ENCODE results near the gene NRROS. TPM values are rescaled to one million over a fixed set of nuclear protein-coding genes. Genes with fewer than 3 reads are reported as not detected.

Gene NRROS
- total RNA-seq, 2 donors from 2014 or later, result 0.66 to 1.8 TPM

GRCh38 chr3:196688349-196688748 lies 48.9 kb downstream of the NRROS start:
- H3K9me3 ChIP-seq, result no peaks in the 10 kb centered on the region

GRCh38 chr3:196689941-196690660 lies 50.6 kb downstream of the NRROS start:
- Histone ChIP-seq H3K27ac (no peak overlapping the region), H3K4me3 (no peak overlapping the region), H3K4me1 (no peaks in the 10 kb centered on the region), H3K36me3 (replicated peaks in 1 of 2; ENCODE audit: insufficient read depth in 1 of 2, low read depth in 2 of 2) (no peaks in the 10 kb centered on the region), H3K9me3 (no peaks in the 10 kb centered on the region), H3K27me3 (no peaks in the 10 kb centered on the region)
- ATAC-seq (no peak), DNase-seq (no peak)
- 73 to 78% methylated on average over 14 to 17 of the region's 17 CpGs for WGBS, 2 donors
- no peak for TF ChIP-seq POLR2A (IDR thresholded peaks at IDR 0.05)
- TF ChIP-seq, protein P1, sequence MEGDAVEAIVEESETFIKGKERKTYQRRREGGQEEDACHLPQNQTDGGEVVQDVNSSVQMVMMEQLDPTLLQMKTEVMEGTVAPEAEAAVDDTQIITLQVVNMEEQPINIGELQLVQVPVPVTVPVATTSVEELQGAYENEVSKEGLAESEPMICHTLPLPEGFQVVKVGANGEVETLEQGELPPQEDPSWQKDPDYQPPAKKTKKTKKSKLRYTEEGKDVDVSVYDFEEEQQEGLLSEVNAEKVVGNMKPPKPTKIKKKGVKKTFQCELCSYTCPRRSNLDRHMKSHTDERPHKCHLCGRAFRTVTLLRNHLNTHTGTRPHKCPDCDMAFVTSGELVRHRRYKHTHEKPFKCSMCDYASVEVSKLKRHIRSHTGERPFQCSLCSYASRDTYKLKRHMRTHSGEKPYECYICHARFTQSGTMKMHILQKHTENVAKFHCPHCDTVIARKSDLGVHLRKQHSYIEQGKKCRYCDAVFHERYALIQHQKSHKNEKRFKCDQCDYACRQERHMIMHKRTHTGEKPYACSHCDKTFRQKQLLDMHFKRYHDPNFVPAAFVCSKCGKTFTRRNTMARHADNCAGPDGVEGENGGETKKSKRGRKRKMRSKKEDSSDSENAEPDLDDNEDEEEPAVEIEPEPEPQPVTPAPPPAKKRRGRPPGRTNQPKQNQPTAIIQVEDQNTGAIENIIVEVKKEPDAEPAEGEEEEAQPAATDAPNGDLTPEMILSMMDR (IDR thresholded peaks at IDR 0.05), result no peak
- intact Hi-C loops (cut with DNase I), result loop anchor here (5.0 to 10.0 kb wide), 2 partner anchors 83 to 435 kb away; no protein-coding TSS in a partner anchor

More at GRCh38 chr3:196688349-196688748, 48.9 kb downstream of the NRROS start:
- no peaks in the 10 kb centered on the region for H3K4me1 ChIP-seq
- no peak overlapping the region for H3K27ac ChIP-seq
- H3K4me3 ChIP-seq, result no peak overlapping the region
- TF ChIP-seq POLR2A (IDR thresholded peaks at IDR 0.05), result no peak
- TF ChIP-seq, protein P1 (IDR thresholded peaks at IDR 0.05), result no peak
- intact Hi-C loops (cut with DNase I), result loop anchor here (5.0 to 10.0 kb wide), 2 partner anchors 81 to 434 kb away; no protein-coding TSS in a partner anchor
- ATAC-seq (no peak), DNase-seq (peak in 2 of 4 donors; percentile 15 to 75)
- no peaks in the 10 kb centered on the region for H3K27me3 ChIP-seq
- H3K36me3 ChIP-seq (replicated peaks in 1 of 2; ENCODE audit: insufficient read depth in 1 of 2, low read depth in 2 of 2), result no peaks in the 10 kb centered on the region
- WGBS, 2 donors, result 25 to 35% methylated on average over 5 of the region's 5 CpGs

DNA sequence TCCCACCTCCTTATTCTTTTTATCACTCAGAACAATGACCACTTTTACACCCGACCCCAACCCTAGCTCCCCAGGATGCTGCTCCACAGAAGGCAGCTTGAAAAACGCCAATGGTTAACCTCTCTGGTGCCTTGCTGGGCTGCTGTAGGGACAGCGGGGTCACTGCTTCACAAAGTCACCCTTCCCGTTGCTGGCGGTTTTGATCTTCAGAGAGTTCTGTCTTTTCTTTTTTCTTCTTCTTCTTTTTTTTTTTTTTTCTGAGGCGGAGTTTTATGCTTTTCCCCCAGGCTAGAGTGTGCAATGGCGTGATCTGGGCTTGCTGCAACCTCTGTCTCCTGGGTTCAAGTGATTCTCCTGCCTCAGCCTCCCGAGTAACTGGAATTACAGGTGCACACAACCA lies 51.9 kb downstream of the NRROS start:
- Histone ChIP-seq H3K9me3 (no peaks in the 10 kb centered on the region), H3K36me3 (replicated peaks in 1 of 2; ENCODE audit: insufficient read depth in 1 of 2, low read depth in 2 of 2) (no peaks in the 10 kb centered on the region), H3K27me3 (no peaks in the 10 kb centered on the region), H3K4me1 (no peaks in the 10 kb centered on the region), H3K27ac (no peak overlapping the region), H3K4me3 (no peak overlapping the region)
- intact Hi-C loops (cut with DNase I), result no loop called here
- DNase-seq (no peak), ATAC-seq (no peak)
- TF ChIP-seq, protein P1 (IDR thresholded peaks at IDR 0.05), result no peak
- no peak for TF ChIP-seq POLR2A (IDR thresholded peaks at IDR 0.05)
- WGBS, 2 donors, result 39 to 62% methylated on average over 8 of the region's 8 CpGs

DNA sequence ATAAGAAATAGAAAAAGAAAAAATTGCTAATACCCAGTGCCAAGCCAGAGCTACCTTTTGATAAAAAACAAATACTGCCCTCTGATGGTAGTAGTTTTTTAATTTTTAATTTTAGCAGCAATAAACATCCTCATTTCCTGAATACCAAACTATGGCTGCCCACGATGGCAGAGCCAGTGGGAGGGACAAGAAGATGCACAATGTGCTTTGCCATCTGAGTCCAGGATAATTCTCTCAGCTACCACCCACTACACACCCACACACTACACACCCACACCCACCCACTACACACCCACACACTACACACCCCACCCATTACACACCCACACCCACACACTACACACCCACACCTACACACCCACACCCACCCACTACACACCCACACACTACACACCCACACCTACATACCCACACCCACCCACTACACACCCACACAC lies 54.7 kb downstream of the NRROS start:
- ATAC-seq (no peak), DNase-seq (no peak)
- no peak for TF ChIP-seq POLR2A (IDR thresholded peaks at IDR 0.05)
- TF ChIP-seq, protein P1 (IDR thresholded peaks at IDR 0.05), result no peak
- Histone ChIP-seq H3K4me1 (no peaks in the 10 kb centered on the region), H3K9me3 (no peaks in the 10 kb centered on the region), H3K27me3 (no peaks in the 10 kb centered on the region), H3K36me3 (replicated peaks in 1 of 2; ENCODE audit: insufficient read depth in 1 of 2, low read depth in 2 of 2) (no peaks in the 10 kb centered on the region), H3K4me3 (no peak overlapping the region), H3K27ac (no peak overlapping the region)
- 0 to 5% methylated on average over 1 of the region's 1 CpG for WGBS, 2 donors
- intact Hi-C loops (cut with DNase I), result no loop called here

All from body of pancreas (tissue), 4 donors.